Diencephalon (tissue), 1 donor: ENCODE data around the gene TMC4. TPM values are rescaled to one million over a fixed set of nuclear protein-coding genes. Genes with fewer than 3 reads are reported as not detected.

Experiments
- total RNA-seq: library from RNA; depleted of rRNA; stranded (reverse); fragments of >200 nt; gene quantifications from one replicate; pipeline ENCODE4 v1.2.3, GENCODE V29; 2014

TMC4 gene, protein sequence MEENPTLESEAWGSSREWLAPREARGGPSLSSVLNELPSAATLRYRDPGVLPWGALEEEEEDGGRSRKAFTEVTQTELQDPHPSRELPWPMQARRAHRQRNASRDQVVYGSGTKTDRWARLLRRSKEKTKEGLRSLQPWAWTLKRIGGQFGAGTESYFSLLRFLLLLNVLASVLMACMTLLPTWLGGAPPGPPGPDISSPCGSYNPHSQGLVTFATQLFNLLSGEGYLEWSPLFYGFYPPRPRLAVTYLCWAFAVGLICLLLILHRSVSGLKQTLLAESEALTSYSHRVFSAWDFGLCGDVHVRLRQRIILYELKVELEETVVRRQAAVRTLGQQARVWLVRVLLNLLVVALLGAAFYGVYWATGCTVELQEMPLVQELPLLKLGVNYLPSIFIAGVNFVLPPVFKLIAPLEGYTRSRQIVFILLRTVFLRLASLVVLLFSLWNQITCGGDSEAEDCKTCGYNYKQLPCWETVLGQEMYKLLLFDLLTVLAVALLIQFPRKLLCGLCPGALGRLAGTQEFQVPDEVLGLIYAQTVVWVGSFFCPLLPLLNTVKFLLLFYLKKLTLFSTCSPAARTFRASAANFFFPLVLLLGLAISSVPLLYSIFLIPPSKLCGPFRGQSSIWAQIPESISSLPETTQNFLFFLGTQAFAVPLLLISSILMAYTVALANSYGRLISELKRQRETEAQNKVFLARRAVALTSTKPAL
- 0.46 TPM for total RNA-seq

DNA sequence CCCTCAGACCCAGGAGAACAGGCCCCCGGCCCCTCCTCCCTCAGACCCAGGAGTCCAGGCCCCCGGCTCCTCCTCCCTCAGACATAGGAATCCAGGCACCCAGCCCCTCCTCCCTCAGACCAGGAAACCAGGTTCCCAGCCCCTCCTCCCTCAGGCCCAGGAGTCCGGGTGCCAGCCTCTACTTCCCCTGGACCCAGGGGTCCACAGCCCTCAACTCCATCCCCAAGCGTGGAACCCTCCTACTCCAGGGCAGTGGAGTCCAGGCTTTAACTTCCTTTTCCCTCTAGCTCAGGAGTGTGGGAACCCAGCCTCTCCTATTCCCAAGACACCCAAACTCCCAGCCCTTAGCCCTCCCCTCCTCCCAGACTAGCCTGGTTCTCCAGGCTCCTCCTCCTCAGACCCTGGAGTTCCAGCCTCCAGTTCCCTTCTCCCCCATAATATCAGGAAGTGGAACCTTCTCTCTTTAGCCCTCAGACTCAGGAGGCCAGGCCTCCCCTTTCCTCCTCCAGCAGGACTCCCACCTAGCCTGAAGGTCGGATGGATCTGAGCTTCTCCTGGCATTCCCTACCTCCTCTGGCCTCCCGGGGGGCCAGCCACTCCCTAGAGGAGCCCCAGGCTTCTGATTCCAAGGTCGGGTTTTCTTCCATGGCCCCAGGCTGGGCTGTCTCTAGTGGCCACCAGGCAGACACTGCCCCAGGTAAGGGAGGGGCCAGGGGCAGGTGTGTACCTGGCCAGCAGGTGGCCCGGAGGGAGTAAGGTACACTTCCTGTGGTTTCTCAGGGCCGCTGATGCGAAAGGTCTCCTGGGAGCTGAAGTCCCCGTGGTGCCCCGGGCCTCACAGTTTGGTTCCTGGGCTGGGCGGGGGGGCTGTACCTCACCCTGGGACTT is at the start of gene TMC4:
TSS of gene TMC4 (minus strand) at position 690 of the 888 bp plus-strand sequence. CDS start at position 647, 43 bp downstream.

DNA sequence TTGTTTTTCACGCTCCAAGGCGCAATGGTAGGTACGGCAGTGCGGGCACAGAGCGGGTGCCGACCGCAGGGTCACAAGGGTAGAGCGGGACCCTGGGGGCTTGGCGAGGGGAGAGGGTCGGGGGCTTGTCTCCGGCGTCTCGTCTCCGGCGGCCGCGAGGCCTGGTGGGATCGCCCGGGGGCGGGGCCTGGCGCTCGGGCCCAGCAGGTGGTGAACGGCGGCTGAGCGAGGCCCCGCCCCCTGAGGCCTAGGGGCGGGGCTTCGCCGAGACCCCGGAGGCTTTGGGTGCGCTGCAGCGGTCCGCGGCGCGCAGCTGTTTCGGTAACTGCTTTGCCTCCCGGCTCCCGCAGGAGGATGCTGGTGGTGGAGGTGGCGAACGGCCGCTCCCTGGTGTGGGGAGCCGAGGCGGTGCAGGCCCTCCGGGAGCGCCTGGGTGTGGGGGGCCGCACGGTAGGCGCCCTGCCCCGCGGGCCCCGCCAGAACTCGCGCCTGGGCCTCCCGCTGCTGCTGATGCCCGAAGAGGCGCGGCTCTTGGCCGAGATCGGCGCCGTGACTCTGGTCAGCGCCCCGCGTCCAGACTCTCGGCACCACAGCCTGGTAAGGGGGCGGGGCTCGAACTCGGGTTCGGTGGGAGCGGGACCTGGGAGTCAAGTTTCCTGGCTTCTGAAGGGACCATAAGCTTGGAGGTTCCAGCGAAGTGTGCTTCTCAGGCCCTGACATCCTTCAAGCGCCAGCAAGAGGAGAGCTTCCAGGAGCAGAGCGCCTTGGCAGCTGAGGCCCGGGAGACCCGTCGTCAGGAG is 18.3 kb upstream of the TMC4 start, which contains the start of gene TSEN34:
TSS of gene TSEN34 (plus strand) at position 298 of the 800 bp plus-strand sequence. CDS start at position 355, 57 bp downstream.

DNA sequence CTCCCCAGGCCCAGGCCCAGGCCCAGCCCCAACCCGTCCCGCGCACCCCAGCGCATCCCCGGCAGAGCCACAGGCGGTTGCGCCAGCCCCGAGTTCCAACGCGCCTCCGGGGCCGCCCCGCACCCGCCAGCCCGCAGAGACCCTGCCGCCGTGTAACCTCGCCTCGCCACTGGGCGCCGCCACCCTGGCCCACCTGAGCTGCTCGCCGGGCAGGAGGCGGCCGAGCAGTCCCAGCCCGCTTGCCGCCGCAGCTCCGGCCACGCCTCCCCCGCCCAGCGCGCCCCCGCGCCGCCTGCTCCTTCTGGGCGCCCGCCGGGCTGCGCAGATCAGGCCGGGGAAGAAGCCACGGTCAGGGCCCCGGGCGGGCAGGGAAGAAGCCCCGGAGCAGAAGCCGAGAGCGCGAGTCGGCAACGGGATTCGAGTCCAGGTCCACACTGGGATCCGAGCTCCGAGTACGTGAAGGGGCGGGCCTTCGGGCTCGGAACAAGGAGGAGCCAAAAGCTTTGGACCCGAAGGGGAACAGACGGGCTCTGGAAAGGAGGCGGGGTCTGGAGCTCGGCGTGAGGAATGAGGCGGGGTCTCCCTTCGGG is 16.3 kb upstream of the TMC4 start, which contains the start of gene MBOAT7:
TSS of gene MBOAT7 (minus strand) at position 436 of the 590 bp plus-strand sequence. CDS start 1,072 bp downstream, outside the sequence.

DNA sequence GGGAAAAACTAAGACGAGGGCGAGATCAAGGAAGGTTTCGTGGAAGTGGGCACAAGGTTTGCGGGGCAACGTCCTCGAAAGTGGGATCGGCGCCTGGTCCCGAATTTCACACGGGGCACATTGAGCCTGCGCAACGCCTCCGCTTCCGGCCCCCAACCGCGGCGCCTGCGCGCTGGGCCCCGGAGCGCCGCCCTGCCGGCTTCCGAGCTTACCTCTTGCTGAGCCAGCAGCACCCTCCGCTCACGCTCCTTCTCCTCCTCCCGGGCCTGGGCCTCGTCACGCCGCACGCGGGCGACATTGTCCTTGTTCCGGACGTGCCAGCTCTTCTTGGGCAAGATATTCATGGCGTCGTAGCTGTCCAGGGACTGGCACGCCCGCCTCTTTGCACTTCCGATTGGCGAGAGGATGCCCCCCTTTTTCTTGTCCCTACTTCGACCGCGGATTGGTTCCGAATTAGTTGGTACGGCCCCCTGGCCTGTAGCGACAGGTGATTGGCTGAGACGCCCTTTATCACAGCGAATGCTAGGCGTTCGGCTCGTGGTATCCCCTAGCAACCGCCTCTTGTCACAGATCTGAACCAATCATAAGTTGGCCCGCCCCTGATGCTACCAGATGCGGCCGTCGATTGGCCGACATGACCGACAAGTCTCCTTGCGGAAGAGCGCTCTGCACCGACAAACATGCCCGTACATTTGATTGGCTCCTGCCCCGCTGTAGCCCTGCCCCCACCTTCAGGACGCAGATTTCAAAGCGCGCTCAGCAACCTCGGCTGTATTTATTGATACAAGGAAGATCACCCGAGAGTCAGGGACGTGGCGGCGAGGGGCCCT is 13.4 kb downstream of the TMC4 start, which contains the start of gene LENG1:
TSS of gene LENG1 (minus strand) at position 370 of the 830 bp plus-strand sequence. CDS start at position 344, 26 bp downstream.

DNA sequence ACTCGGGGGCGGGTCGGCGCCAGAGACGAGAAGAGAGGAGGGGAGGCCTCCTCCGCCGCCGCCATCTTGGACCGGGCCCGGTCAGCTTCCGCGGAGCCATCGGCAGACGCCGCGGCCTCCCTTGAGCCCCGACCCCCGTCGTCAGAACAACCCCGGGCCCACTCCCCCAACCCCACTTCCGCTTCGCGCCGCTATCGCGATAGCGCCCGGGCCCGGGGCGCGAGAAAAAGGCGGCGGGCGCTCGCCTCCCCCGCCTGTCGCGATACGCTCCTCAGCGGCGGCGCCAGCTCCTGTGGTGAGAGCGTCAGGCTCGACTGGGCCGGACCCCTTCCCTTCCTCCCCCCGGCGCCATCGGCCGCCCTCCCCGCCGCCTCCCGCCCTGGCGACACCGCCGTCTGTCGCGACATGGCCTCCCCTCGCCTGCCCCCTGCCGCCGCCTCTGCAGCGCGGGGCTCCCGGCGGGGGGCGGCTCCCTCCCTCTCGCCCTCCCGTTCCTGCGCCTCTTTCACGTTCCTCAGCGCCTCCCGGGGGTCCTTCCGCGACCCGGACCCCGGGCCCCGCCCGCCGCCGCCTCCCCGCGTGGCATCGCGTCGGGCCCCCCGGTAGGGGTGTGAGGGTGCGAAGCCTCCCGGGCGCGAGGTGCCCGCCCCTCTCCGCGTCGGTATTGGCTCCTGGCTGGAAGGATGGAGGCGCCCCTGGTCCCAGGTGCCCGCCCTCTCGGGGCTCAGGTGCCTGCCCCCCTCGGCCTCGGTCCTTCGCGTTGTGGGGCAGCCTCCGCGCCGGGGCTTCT is 35.1 kb downstream of the TMC4 start, which contains the start of gene CNOT3:
TSS of gene CNOT3 (plus strand) at position 64 of the 790 bp plus-strand sequence. CDS start 5,217 bp downstream, outside the sequence.

DNA sequence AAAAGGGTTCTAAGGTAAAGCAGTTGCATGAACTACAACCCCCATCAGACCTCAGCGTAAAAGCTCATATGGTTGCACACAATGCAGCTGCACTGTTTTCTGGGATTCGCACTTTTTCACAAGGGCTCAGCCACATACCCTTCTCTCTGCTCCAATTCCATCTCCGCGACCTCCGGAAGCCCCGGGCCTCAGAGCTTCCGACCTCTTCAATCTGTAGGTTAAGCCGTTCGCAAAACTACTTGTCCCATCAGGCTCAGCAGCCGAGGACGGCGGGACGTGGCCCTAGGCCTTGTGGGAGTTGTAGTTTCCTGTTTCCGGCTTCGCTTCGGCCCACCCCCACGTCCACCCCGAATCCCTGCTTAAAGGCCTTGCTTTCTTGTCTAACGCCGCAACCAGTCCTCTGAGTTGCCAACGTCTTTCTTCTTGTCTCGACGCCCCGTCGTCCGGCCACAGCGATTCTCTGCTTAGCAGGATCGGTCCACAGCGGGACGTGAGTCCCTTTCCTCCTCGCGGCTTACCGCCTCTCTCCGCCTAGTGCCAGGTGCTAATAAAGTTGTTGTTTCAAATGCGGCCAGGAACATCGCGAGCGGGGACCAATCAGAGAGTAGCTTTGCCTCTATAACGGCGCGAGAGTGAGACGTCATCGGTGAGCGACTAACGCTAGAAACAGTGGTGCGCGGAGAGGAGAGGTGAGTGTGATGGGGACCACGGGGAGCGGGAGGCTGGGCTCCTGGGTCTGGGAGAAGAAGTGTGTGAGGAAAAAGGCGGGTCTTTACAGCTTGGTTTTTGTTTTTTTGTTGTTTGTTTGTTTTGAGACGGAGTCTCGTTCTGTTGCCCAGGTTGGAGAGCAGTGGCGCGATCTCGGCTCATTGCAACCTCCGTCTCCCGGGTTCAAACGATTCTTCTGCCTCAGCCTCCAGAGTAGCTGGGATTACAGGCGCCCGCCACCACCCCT is 57.6 kb downstream of the TMC4 start, which contains the start of the genes PRPF31 and TFPT:
TSS of gene PRPF31 (plus strand) at position 646 of the 955 bp plus-strand sequence. CDS start 2,525 bp downstream, outside the sequence.
TSS of gene TFPT (minus strand) at position 549 of the 955 bp plus-strand sequence. CDS start at position 161, 388 bp downstream.

Other genes starting within 250 kb of the TMC4 start
- gene CACNG8, start 210.2 kb downstream of the TMC4 start, total RNA-seq: 7.4 TPM
- gene CACNG6, start 181.5 kb downstream of the TMC4 start, total RNA-seq: 0.92 TPM
- 0.23 TPM for gene VSTM1, start 109.3 kb downstream of the TMC4 start, total RNA-seq
- gene TARM1, start 91.8 kb downstream of the TMC4 start, total RNA-seq: not detected
- gene OSCAR, start 72.4 kb downstream of the TMC4 start, total RNA-seq: 0.46 TPM
- 13.1 TPM for gene NDUFA3, start 70.3 kb downstream of the TMC4 start, total RNA-seq
- 11.5 TPM for gene TFPT, start 57.5 kb downstream of the TMC4 start, total RNA-seq
- gene PRPF31, start 57.4 kb downstream of the TMC4 start, total RNA-seq: 31.6 TPM
- gene CNOT3, start 35.4 kb downstream of the TMC4 start, total RNA-seq: 6.0 TPM
- gene LENG1, start 13.4 kb downstream of the TMC4 start, total RNA-seq: 5.3 TPM
- gene MBOAT7, start 16.4 kb upstream of the TMC4 start, total RNA-seq: 49.6 TPM
- gene TSEN34, start 18.1 kb upstream of the TMC4 start, total RNA-seq: 30.2 TPM
- gene RPS9, start 27.7 kb upstream of the TMC4 start, total RNA-seq: 1,605 TPM
- gene LILRB3, start 49.8 kb upstream of the TMC4 start, total RNA-seq: 0.92 TPM
- gene LILRA6, start 69.6 kb upstream of the TMC4 start, total RNA-seq: 0.23 TPM
- 0.23 TPM for gene LILRB5, start 84.1 kb upstream of the TMC4 start, total RNA-seq
- 0.46 TPM for gene LILRB2, start 108.0 kb upstream of the TMC4 start, total RNA-seq
- gene LILRA5, start 140.0 kb upstream of the TMC4 start, total RNA-seq: 0.92 TPM
- 0.23 TPM for gene LILRA4, start 166.0 kb upstream of the TMC4 start, total RNA-seq
- gene LAIR1, start 191.8 kb upstream of the TMC4 start, total RNA-seq: 2.8 TPM
- gene TTYH1, start 242.3 kb upstream of the TMC4 start, total RNA-seq: 191 TPM